Left lobe of liver (tissue), 2 donors: ENCODE results near the gene DHRS11. TPM values are rescaled to one million over a fixed set of nuclear protein-coding genes. Genes with fewer than 3 reads are reported as not detected.

ENCODE experiments used
- ATAC-seq: fragments of 200-7000 bp; cut with Tn5 transposase; one replicate; pipeline ENCODE4 v1.9.1; 2020; ENCODE audit warnings: mild to moderate bottlenecking, moderate library complexity
- DNase-seq: peaks from one replicate; pipeline ENCODE4 v3.0.0-alpha.2; 2020; ENCODE audit warnings: low spot score
- total RNA-seq: library from RNA; stranded (reverse); gene quantifications from one replicate; pipeline ENCODE4 v1.2.1, GENCODE V29; 2021
- donor health status: DM: no; HTN: no; CAD: no; lungs with moderate emphysema.
- donor health status: DM: no; HTN: yes; CAD: no.

DHRS11 gene
- total RNA-seq, 1 donor from 2014 or later, result 11.3 TPM

- ATAC-seq, result no peak
Observed at GRCh38 chr17:36611345-36612072, 19.8 kb downstream of the DHRS11 start.

GRCh38 chr17:36612323-36612722 lies 20.6 kb downstream of the DHRS11 start:
- DNase-seq (no peak), ATAC-seq (no peak)

More at GRCh38 chr17:36611345-36612072, 19.8 kb downstream of the DHRS11 start:
- no peak for DNase-seq

GRCh38 chr17:36613155-36613554 lies 21.5 kb downstream of the DHRS11 start:
- DNase-seq (no peak), ATAC-seq (no peak)

GRCh38 chr17:36614081-36614480 lies 22.4 kb downstream of the DHRS11 start:
- DNase-seq (no peak), ATAC-seq (no peak)

- no peak for DNase-seq
- ATAC-seq, result no peak
Observed at GRCh38 chr17:36614933-36615332, 23.3 kb downstream of the DHRS11 start.

- ATAC-seq (no peak), DNase-seq (no peak)
Observed at GRCh38 chr17:36616061-36617029, 24.7 kb downstream of the DHRS11 start.

- ATAC-seq (no peak), DNase-seq (no peak)
Observed at GRCh38 chr17:36617773-36618172, 26.1 kb downstream of the DHRS11 start.

GRCh38 chr17:36623281-36623680 lies 31.6 kb downstream of the DHRS11 start:
- no peak for DNase-seq

GRCh38 chr17:36625188-36625587 lies 33.5 kb downstream of the DHRS11 start:
- no peak for ATAC-seq
- DNase-seq, result no peak

More at GRCh38 chr17:36623281-36623680, 31.6 kb downstream of the DHRS11 start:
- no peak for ATAC-seq

GRCh38 chr17:36627101-36627500 lies 35.4 kb downstream of the DHRS11 start:
- ATAC-seq (no peak), DNase-seq (no peak)

- no peak for ATAC-seq
Observed at GRCh38 chr17:36628576-36628975, 36.9 kb downstream of the DHRS11 start.

GRCh38 chr17:36629252-36629847 lies 37.7 kb downstream of the DHRS11 start:
- DNase-seq (peak; percentile 74), ATAC-seq (peak; percentile 94)

More at GRCh38 chr17:36628576-36628975, 36.9 kb downstream of the DHRS11 start:
- no peak for DNase-seq

- DNase-seq, result no peak
- ATAC-seq, result no peak
Observed at GRCh38 chr17:36629970-36630502, 38.4 kb downstream of the DHRS11 start.

- no peak for DNase-seq
- ATAC-seq, result no peak
Observed at GRCh38 chr17:36631022-36631421, 39.3 kb downstream of the DHRS11 start.

GRCh38 chr17:36632916-36633771 lies 41.5 kb downstream of the DHRS11 start:
- no peak for ATAC-seq
- DNase-seq, result no peak

GRCh38 chr17:36640346-36640745 lies 48.7 kb downstream of the DHRS11 start:
- ATAC-seq (no peak), DNase-seq (no peak)

GRCh38 chr17:36640836-36641235 lies 49.2 kb downstream of the DHRS11 start:
- DNase-seq (no peak), ATAC-seq (no peak)

GRCh38 chr17:36641331-36641876 lies 49.7 kb downstream of the DHRS11 start:
- DNase-seq (no peak), ATAC-seq (peak; percentile 30)

- no peak for DNase-seq
- ATAC-seq, result peak; percentile 24
Observed at GRCh38 chr17:36641877-36642845, 50.5 kb downstream of the DHRS11 start.
